ENCODE measurements around the gene PRIM1. TPM values are rescaled to one million over a fixed set of nuclear protein-coding genes. Genes with fewer than 3 reads are reported as not detected.

PRIM1 gene
- total RNA-seq, 1 donor from 2014 or later: 13.0 TPM

GRCh38 chr12:56766535-56766934, 14.4 kb upstream of the PRIM1 start:
- peaks cover 1% of the 10 kb centered on the region for H3K27me3 Mint-ChIP-seq (ENCODE audit: low read depth)
- TF ChIP-seq CTCF (IDR thresholded peaks at IDR 0.05; ENCODE audit: unreplicated experiment): no peak
- no peak overlapping the region for H3K4me3 Mint-ChIP-seq
- H3K27ac Mint-ChIP-seq: no peak overlapping the region
- H3K9me3 Mint-ChIP-seq: no peaks in the 10 kb centered on the region
- no peak for DNase-seq (ENCODE audit: low spot score in 2 of 2, unreplicated experiment in 2 of 2)
- no peaks in the 10 kb centered on the region for H3K4me1 Mint-ChIP-seq
- H3K36me3 Mint-ChIP-seq: no peaks in the 10 kb centered on the region

- Mint-ChIP-seq H3K36me3 (no peaks in the 10 kb centered on the region), H3K27ac (no peak overlapping the region), H3K9me3 (peaks cover 7% of the 10 kb centered on the region), H3K4me3 (no peak overlapping the region), H3K4me1 (no peaks in the 10 kb centered on the region), H3K27me3 (ENCODE audit: low read depth) (peaks cover 1% of the 10 kb centered on the region)
- DNase-seq (ENCODE audit: low spot score in 2 of 2, unreplicated experiment in 2 of 2): no peak
- no peak for TF ChIP-seq CTCF (IDR thresholded peaks at IDR 0.05; ENCODE audit: unreplicated experiment)
These were observed 11.9 kb upstream of the PRIM1 start for GRCh38 chr12:56763753-56764657.

- no peak for TF ChIP-seq CTCF (IDR thresholded peaks at IDR 0.05; ENCODE audit: unreplicated experiment)
- Mint-ChIP-seq H3K27me3 (ENCODE audit: low read depth) (peaks cover 1% of the 10 kb centered on the region), H3K9me3 (peaks cover 15% of the 10 kb centered on the region), H3K4me3 (no peak overlapping the region), H3K4me1 (no peaks in the 10 kb centered on the region), H3K27ac (no peak overlapping the region), H3K36me3 (peaks cover 3% of the 10 kb centered on the region)
- no peak for DNase-seq (ENCODE audit: low spot score in 2 of 2, unreplicated experiment in 2 of 2)
These were observed 9.7 kb upstream of the PRIM1 start for GRCh38 chr12:56761812-56762211.

GRCh38 chr12:56760460-56760859, 8.3 kb upstream of the PRIM1 start:
- Mint-ChIP-seq H3K9me3 (peaks cover 15% of the 10 kb centered on the region), H3K27ac (no peak overlapping the region), H3K36me3 (peaks cover 3% of the 10 kb centered on the region), H3K4me1 (no peaks in the 10 kb centered on the region), H3K4me3 (no peak overlapping the region), H3K27me3 (ENCODE audit: low read depth) (peaks cover 1% of the 10 kb centered on the region)
- DNase-seq (ENCODE audit: low spot score in 2 of 2, unreplicated experiment in 2 of 2): no peak
- TF ChIP-seq CTCF (IDR thresholded peaks at IDR 0.05; ENCODE audit: unreplicated experiment): no peak

GRCh38 chr12:56759263-56759908, 7.3 kb upstream of the PRIM1 start:
- peaks cover 1% of the 10 kb centered on the region for H3K27me3 Mint-ChIP-seq (ENCODE audit: low read depth)
- peaks cover 15% of the 10 kb centered on the region for H3K9me3 Mint-ChIP-seq
- H3K36me3 Mint-ChIP-seq: peaks cover 3% of the 10 kb centered on the region
- no peak overlapping the region for H3K27ac Mint-ChIP-seq
- no peaks in the 10 kb centered on the region for H3K4me1 Mint-ChIP-seq
- TF ChIP-seq CTCF (IDR thresholded peaks at IDR 0.05; ENCODE audit: unreplicated experiment): no peak
- no peak overlapping the region for H3K4me3 Mint-ChIP-seq
- DNase-seq (ENCODE audit: low spot score in 2 of 2, unreplicated experiment in 2 of 2): no peak
